GM10266 (cell line): ENCODE data around the gene ZNF132.
"Not testable (repeated sequence)": the region's sequence is repeated elsewhere in the genome, so short reads cannot be mapped to it uniquely, and the experiment has no call there.

Experiments
- DNase-seq: peaks from one replicate; pipeline ENCODE4 v3.0.0; 2012; ENCODE audit errors: extremely low spot score
- TF ChIP-seq, protein P1 (sequence below): IDR thresholded peaks from 2 replicates; pipeline ENCODE4 v1.5.1; 2012; ENCODE audit warnings: mild to moderate bottlenecking, low read depth; ENCODE audit not compliant: control insufficient read depth, insufficient read depth; ENCODE audit errors: missing control alignments

ZNF132 gene

DNA sequence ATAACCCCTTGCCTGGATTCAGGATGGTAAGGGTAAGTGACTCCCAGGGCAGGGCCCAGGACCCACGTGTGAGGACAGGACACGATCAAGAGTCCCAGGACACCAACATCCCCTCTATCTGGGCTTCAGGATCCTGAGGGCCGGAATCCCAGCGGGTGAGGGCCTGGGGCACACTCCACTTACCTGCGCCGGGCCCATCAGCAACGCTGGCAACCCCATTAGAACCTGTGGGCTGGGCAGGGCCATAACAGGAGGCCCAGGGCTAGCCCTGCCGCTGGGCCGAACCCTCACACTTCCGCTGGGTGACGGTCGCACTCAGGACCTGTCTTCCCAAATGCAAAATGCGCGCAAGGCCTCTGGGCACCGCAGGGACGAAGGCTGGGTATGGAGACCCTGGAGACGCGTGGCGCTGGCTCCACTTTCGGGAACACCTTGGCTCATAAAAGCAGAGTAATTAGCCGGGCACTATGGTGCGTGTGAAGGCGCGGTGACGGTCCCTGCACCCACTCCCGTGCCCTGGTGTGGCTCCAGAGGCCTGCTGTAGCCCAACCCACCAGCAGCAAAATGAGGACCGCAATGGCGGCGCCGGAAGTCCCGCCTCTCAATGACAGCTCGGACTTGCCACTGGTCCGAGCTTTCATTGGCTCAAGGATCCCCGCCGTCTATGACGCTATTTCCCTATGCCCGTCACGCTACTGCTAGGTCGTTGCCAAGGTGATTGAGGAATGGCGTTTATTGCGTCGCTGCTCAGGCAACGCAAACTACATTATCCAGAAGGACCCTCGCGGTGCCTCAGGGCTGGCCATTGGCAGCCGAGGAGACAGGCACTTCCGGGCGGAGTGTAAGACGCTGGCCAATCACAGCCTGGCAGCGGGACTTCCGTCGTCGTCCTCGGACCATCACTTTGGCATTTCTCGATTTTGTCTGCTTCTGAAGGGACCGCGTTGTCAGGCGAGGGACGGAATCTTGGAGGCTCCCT lies at the start of gene ZNF132:
TSS of gene ZNF132 (minus strand) at position 578 of the 979 bp plus-strand sequence. CDS start at position 246, 332 bp downstream.
- peak; percentile 94 for DNase-seq
- TF ChIP-seq, protein P1, sequence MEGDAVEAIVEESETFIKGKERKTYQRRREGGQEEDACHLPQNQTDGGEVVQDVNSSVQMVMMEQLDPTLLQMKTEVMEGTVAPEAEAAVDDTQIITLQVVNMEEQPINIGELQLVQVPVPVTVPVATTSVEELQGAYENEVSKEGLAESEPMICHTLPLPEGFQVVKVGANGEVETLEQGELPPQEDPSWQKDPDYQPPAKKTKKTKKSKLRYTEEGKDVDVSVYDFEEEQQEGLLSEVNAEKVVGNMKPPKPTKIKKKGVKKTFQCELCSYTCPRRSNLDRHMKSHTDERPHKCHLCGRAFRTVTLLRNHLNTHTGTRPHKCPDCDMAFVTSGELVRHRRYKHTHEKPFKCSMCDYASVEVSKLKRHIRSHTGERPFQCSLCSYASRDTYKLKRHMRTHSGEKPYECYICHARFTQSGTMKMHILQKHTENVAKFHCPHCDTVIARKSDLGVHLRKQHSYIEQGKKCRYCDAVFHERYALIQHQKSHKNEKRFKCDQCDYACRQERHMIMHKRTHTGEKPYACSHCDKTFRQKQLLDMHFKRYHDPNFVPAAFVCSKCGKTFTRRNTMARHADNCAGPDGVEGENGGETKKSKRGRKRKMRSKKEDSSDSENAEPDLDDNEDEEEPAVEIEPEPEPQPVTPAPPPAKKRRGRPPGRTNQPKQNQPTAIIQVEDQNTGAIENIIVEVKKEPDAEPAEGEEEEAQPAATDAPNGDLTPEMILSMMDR: no peak

DNA sequence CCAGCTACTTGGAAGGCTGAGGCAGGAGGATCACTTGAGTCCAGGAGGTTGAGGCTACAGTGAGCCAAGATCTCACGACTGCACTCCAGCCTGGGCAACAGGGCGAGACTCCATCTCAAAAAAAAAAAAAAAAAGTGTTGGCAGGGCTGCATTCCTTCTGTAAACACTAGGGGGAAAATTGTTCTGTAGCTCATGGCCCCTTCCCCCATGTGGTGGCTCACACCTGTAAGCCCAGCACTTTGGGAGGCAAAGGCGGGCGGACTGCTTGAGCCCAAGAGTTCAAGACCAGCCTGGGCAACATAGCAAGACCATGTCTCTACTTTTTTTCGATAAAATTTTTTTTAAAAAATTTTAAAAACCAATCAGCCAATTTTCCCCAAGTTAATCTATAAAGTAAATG lies 44.4 kb upstream of the ZNF132 start:
- DNase-seq: not testable (repeated sequence)

GRCh38 chr19:58483776-58484175 lies 43.8 kb upstream of the ZNF132 start:
- TF ChIP-seq, protein P1: no peak
- no peak for DNase-seq

GRCh38 chr19:58482372-58482771 lies 42.4 kb upstream of the ZNF132 start:
- DNase-seq: no peak
- TF ChIP-seq, protein P1: no peak

DNA sequence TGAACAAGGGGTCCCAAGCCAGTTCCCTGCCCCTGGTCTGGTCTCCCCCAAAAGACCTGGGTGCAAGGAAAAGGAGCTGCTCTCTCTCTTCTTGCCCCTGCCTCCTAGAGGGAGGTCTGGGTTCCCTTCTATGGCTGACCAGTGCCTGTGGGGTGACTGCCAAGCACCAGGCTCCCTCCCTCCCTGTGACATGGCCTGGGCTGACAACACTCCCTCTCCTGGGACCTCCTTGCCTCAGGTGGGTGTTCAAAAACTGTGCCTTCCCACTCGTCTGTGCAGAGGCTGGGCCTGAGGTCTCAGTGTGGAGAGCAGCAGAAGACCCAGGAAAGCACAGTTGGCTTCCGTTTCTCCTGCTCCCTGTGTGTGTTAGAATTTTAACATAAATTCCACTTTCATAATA lies 40.9 kb upstream of the ZNF132 start:
- DNase-seq: no peak

GRCh38 chr19:58480481-58480830 lies 40.5 kb upstream of the ZNF132 start:
- TF ChIP-seq, protein P1: no peak
- no peak for DNase-seq

More for the DNA sequence above, 40.9 kb upstream of the ZNF132 start:
- TF ChIP-seq, protein P1: no peak

GRCh38 chr19:58479736-58480480 lies 40.0 kb upstream of the ZNF132 start:
- TF ChIP-seq, protein P1: no peak
- DNase-seq: no peak
